ACC112 (cell line): ENCODE measurements around the gene CFAP97D1.
"Not testable (repeated sequence)": the region's sequence is repeated elsewhere in the genome, so short reads cannot be mapped to it uniquely, and the experiment has no call there.

Experiments
- H2AFZ ChIP-seq: fragments of 200-600 bp; sonication (generic); one replicate; pipeline ENCODE4 v1.6.0; 2017; ENCODE audit warnings: antibody characterized with exemption, low read length; ENCODE audit not compliant: unreplicated experiment
- H3K27ac ChIP-seq: fragments of 200-600 bp; sonication (generic); 2 replicates; pipeline ENCODE4 v1.5.1; 2014; ENCODE audit warnings: low read depth, mild to moderate bottlenecking, antibody characterized with exemption, low read length, moderate library complexity
- H3K27me3 ChIP-seq: fragments of 200-600 bp; sonication (generic); 2 replicates; pipeline ENCODE4 v1.6.1; 2014; ENCODE audit warnings: mild to moderate bottlenecking, antibody characterized with exemption, low read length, moderate library complexity, mixed read lengths; ENCODE audit not compliant: insufficient read depth
- H3K36me3 ChIP-seq: fragments of 200-600 bp; sonication (generic); 2 replicates; pipeline ENCODE4 v1.6.1; 2016; ENCODE audit warnings: mild to moderate bottlenecking, antibody characterized with exemption, low read length, moderate library complexity, mixed read lengths; ENCODE audit not compliant: insufficient read depth
- H3K4me1 ChIP-seq: fragments of 200-600 bp; sonication (generic); one replicate; pipeline ENCODE4 v1.6.1; 2016; ENCODE audit warnings: low read length, mixed read lengths; ENCODE audit not compliant: insufficient read depth, unreplicated experiment, control insufficient read depth
- H3K4me3 ChIP-seq: fragments of 200-600 bp; sonication (generic); 2 replicates; pipeline ENCODE4 v1.5.1; 2014; ENCODE audit warnings: mild to moderate bottlenecking, low read depth, low read length
- H3K79me2 ChIP-seq: fragments of 200-600 bp; sonication (generic); one replicate; pipeline ENCODE4 v1.6.0; 2016; ENCODE audit warnings: low read length; ENCODE audit not compliant: control insufficient read depth, unreplicated experiment, insufficient read depth

Gene CFAP97D1

DNA sequence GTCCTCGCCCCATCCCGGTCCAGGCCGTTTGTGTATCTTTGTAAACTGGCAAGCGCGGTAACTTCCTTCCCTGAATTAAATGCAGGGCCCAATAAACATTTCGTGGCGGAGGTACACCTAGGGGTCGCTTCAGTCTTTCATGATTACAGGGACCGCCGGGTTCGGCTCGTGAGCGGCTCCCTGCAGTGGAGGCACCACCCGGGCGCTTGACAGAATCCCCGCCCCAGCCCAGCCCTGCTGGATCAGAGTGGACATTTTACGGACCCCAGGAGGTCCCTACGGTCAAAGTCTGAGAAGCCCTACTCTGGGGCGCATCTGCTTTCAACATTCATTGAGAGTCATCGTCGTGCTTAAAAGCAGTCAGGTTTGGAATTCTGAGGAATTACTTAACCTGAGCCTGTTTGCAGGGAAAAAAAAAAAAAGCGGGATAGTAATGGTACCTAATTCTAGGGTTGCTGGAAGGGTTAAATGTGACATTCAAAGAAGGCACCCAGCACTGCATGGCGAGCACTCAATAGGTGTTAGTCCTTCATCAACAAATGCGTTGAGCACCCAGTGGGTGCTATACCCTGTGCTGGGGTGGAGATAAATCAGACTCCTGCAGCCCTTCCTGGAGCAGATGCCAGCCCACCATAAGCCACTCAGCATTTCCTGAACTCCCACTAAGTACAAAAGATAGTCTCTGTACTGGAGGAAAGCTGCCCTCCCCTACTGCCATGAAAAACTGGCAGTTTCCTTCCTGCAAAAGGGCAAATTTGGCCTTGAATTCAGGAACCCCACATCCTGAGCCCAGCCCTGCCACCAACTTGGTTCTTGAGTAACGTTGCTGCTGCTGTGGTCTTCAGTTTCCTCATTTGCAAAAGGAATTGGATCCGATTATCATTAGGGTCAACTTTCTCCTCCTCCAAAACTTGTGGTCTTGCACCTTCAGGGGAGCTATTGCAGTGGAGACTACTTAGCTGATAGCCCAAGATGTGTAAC, 800 bp upstream of the CFAP97D1 start:
- peak overlapping the region; percentile 92; the same call in 1 of the 2 replicates for H3K27ac ChIP-seq

DNA sequence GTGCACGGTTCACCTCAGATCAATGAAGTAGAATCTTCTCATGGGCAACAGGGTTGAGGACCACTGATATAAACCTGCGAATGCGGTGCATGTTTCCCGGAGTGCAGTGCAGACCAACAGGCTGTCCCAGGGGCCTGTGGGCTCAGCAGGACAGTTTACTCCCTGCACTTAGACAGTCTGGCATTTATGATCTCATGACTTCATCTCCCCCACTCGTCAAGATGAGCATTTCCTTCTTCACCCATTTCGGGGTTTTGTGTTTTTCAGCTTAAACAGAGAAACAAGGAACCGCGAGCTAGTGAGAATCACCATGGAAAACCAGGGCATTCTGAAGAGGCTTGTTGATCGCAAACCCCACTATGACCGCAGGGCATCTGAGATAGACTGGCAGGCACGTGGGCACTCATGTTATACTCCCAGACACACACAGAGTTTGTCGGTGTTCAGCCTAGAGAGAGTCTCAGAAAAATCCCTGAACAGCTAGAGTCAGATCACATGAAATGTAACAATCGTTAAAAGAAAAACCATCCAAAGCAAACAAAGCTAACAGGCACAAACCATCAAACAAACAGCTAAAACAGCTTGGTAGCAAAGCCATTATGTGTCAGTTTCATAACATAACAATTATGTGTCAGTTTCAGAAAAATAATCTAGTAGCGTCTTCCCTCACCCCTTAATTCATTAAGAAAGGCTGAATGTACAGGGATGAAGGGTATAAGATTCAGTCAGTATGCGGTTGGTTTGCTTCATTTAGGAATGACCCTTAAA, 2.9 kb downstream of the CFAP97D1 start:
- Histone ChIP-seq H3K27me3 (no peaks in the 10 kb centered on the region), H3K79me2 (peaks cover under 1% of the 10 kb centered on the region), H3K27ac (peak overlapping the region; percentile 76), H3K36me3 (no peaks in the 10 kb centered on the region), H3K4me1 (peaks cover 32% of the 10 kb centered on the region), H2AFZ (peak overlapping the region; percentile 20), H3K4me3 (no peak overlapping the region)

More for the DNA sequence above, 800 bp upstream of the CFAP97D1 start:
- Histone ChIP-seq H3K4me3 (peak overlapping the region; percentile 97), H3K79me2 (peaks cover 24% of the 10 kb centered on the region), H3K4me1 (peaks cover 29% of the 10 kb centered on the region), H2AFZ (peak overlapping the region; percentile 94), H3K36me3 (peaks cover 9% of the 10 kb centered on the region; the same call in 1 of the 2 replicates), H3K27me3 (no peaks in the 10 kb centered on the region)

DNA sequence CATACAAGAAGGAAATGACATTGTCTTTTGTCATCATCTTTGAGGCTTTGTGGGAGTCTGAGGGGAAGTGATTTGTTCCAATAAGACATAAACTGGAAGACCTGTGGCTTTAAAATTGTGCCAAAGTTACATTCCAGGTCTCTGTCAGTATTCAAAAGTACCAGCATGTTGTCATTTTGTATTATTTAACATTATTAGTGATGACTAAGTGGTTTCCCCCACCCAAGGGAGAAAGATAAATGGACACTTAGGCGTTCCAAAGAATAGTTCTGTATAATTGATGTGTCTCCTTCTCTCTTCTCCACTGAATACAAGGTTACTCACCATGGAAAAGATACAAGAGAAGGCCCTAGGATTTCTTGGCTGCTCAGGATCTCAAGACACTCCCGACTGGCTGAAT, 3.8 kb downstream of the CFAP97D1 start:
- peak overlapping the region; percentile 20 for H2AFZ ChIP-seq

DNA sequence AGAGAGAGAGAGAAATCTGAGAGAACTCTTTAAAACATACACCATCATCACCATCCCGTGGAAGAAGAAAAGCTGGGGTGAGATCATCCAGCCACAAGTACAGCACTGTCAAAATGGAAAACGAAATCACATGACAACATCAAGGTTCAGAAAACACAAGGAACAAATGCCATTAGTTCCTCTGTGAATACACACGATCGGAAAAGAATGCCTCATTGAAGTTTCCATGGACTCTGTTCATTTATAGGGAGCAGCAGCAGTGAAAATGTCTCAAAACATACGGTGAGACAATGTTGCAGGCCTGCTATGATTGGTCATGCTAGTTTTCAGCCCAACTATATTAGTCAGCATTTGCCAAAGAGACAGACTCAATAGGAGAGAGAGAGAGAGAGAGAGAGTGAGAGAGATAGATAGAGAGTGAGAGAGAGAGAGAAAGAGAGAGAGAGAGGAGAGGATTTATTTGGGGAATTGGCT, 4.4 kb downstream of the CFAP97D1 start:
- H3K36me3 ChIP-seq = no peaks in the 10 kb centered on the region
- H3K4me1 ChIP-seq = peaks cover 27% of the 10 kb centered on the region
- H2AFZ ChIP-seq = peak overlapping the region; percentile 20
- H3K27ac ChIP-seq = peak overlapping the region; percentile 76
- no peaks in the 10 kb centered on the region for H3K79me2 ChIP-seq
- H3K27me3 ChIP-seq = no peaks in the 10 kb centered on the region
- H3K4me3 ChIP-seq = peak overlapping the region; percentile 44

More for the DNA sequence above, 3.8 kb downstream of the CFAP97D1 start:
- H3K79me2 ChIP-seq = no peaks in the 10 kb centered on the region
- H3K27ac ChIP-seq = peak overlapping the region; percentile 76
- peaks cover 32% of the 10 kb centered on the region for H3K4me1 ChIP-seq
- no peaks in the 10 kb centered on the region for H3K27me3 ChIP-seq
- peak overlapping the region; percentile 44; the same call in 1 of the 2 replicates for H3K4me3 ChIP-seq
- no peaks in the 10 kb centered on the region for H3K36me3 ChIP-seq

DNA sequence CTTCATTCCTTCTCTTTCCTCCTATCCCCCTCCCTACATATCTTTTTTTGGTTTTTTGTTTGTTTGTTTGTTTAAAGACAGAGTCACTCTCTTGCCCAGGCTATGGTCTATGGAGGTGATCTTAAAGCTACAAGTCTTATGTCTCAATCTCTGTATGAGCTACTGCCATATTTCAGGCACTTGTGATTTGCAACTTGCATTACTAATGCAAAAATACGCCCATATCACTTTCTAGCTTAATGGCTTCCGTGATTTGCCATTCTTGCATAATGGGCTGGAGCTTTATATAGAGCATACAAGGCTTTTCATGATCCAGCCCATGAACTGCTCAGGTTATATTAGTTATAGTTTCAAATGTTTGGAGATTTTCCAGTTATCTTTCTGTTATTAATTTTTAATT, 7.5 kb downstream of the CFAP97D1 start:
- Histone ChIP-seq H3K36me3 (no peaks in the 10 kb centered on the region), H3K27me3 (no peaks in the 10 kb centered on the region), H2AFZ (no peak overlapping the region), H3K4me3 (no peak overlapping the region), H3K27ac (no peak overlapping the region), H3K79me2 (no peaks in the 10 kb centered on the region), H3K4me1 (peaks cover 28% of the 10 kb centered on the region)

DNA sequence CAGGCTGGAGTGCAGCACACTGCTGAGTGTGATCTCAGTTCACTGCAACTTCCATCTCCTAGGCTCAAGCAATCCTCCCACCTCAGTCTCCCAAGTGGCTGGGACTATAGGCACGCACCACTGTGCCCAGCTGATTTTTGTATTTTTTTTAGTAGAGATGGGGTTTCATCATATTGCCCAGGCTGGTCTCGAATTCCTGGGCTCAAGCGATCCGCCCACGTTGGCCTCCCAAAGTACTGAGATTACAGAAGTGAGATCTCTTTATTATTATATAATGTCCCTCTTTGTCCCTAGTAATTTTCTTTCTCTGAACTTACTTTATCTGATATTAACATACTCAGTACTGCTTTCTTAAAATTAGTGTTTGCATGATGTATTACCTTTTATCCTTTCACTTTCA, 8.3 kb downstream of the CFAP97D1 start:
- Histone ChIP-seq H3K27ac (no peak overlapping the region), H3K4me3 (no peak overlapping the region)

DNA sequence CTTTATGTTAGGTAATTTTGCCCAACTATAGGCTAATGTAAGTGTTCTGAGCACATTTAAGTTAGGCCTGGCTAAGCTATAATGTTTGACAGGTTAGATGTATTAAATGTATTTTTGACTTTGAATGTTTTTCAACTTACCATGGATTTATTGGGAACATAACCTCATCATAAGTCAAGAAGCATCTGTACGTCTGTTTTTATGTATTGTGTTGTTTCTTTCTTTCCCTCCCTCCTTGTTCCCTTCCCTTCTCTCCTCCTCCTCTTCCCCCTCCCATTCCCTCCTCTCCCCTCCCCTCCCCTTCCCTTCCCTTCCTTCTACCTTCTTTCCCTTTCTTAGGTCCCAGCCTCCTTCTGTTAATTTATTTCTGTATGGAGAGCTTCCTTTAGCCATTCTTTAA, 9.2 kb downstream of the CFAP97D1 start:
- no peak overlapping the region for H2AFZ ChIP-seq
- no peaks in the 10 kb centered on the region for H3K27me3 ChIP-seq
- H3K27ac ChIP-seq = no peak overlapping the region
- H3K4me1 ChIP-seq = peaks cover 11% of the 10 kb centered on the region
- H3K36me3 ChIP-seq = no peaks in the 10 kb centered on the region
- H3K79me2 ChIP-seq = no peaks in the 10 kb centered on the region
- no peak overlapping the region for H3K4me3 ChIP-seq

More for the DNA sequence above, 8.3 kb downstream of the CFAP97D1 start:
- H3K79me2 ChIP-seq = no peaks in the 10 kb centered on the region
- peaks cover 20% of the 10 kb centered on the region for H3K4me1 ChIP-seq
- no peak overlapping the region for H2AFZ ChIP-seq
- H3K27me3 ChIP-seq = no peaks in the 10 kb centered on the region
- no peaks in the 10 kb centered on the region for H3K36me3 ChIP-seq

DNA sequence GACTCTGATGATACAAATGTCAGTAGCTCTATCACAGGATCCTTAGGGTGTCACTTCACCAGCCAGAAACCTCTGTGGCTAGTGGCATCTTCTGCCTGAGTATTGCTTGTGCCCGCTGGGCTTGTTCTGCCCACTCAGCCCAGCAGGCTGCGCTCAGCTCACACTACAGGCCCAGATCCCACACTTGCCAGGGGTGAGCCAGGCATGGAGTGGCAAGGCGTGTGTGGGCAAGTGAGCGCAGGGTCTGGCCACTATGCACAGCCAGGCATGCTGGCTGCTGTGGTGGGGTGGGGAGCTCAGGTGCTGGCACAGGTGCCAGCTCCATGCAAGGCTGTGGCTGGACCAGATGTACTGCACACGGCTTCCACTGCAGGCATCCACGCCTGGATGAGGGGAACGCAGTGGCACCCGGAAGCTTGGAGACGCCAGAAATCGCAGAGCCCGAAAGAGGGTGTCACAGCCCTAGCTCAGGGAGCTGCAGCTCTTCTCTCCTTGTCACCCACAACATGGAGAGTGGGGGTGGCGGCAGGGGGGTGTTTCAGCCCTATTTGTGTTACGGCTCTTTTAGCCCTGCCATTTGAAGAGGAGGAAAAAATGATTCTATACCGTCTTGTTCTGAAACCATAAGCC, 10.2 kb downstream of the CFAP97D1 start:
- Histone ChIP-seq H3K79me2 (no peaks in the 10 kb centered on the region), H3K4me1 (peaks cover 4% of the 10 kb centered on the region), H3K27me3 (no peaks in the 10 kb centered on the region), H2AFZ (no peak overlapping the region), H3K27ac (no peak overlapping the region), H3K36me3 (no peaks in the 10 kb centered on the region), H3K4me3 (no peak overlapping the region)

DNA sequence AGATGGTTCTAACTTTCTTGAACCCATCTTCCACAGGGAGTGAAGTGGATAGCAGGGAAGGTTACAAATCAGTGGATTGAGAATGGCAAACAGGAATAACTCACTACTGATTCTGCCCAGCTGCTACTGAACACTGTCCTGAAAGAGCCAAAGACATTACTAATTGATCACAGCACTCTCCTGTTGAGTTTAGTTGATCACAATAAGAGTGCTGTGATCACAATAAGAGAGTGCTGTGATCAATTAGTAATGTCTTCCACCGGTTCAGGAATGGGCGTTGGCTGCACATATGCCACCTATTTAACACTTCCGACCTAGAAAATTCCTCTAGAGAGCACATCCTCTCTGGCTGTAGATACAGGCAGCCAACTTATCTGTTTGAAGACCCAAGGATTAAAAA, 11.4 kb downstream of the CFAP97D1 start:
- no peaks in the 10 kb centered on the region for H3K27me3 ChIP-seq
- H3K4me1 ChIP-seq = peaks cover 4% of the 10 kb centered on the region
- no peaks in the 10 kb centered on the region for H3K79me2 ChIP-seq
- no peak overlapping the region for H2AFZ ChIP-seq
- no peak overlapping the region for H3K4me3 ChIP-seq
- no peaks in the 10 kb centered on the region for H3K36me3 ChIP-seq
- no peak overlapping the region for H3K27ac ChIP-seq

DNA sequence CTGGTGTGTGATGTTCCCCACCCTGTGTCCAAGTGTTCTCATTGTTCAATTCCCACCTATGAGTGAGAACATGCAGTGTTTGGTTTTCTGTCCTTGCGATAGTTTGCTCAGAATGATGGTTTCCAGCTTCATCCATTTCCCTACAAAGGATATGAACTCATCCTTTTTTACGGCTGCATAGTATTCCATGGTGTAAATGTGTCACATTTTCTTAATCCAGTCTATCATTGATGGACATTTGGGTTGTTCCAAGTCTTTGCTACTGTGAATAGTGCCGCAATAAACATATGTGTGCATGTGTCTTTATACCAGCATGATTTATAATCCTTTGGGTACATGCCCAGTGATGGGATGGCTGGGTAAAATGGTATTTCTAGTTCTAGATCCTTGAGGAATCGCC, 12.4 kb downstream of the CFAP97D1 start:
- not testable (repeated sequence) for H3K36me3 ChIP-seq, H3K4me3 ChIP-seq, H2AFZ ChIP-seq, H3K27ac ChIP-seq, H3K4me1 ChIP-seq, H3K79me2 ChIP-seq, H3K27me3 ChIP-seq
